Esophagus muscularis mucosa (tissue), 4 donors: Measurements from ENCODE around the gene RAB18.

Source experiments
- CTCF ChIP-seq, 3 experiments: fragments of 200-600 bp in 2 of 3; fragments of 450-650 bp in 1 of 3; sonication (generic) in 2 of 3; IDR thresholded peaks; one replicate each; pipeline ENCODE4 v1.5.1; 2017 to 2019; ENCODE audit warnings: antibody characterized with exemption in 3 of 3, mild to moderate bottlenecking in 2 of 3, moderate library complexity in 1 of 3
- EP300 ChIP-seq: sonication (generic); formaldehyde crosslinking; IDR thresholded peaks from one replicate; pipeline ENCODE4 v1.6.1; 2017; ENCODE audit warnings: antibody characterized with exemption
- POLR2A ChIP-seq: fragments of 450-650 bp; IDR thresholded peaks from one replicate; pipeline ENCODE4 v1.6.1; 2017; ENCODE audit warnings: antibody characterized with exemption, moderate library complexity, mild to moderate bottlenecking, low read depth
- POLR2AphosphoS5 ChIP-seq, 2 donors: sonication (generic); formaldehyde crosslinking; IDR thresholded peaks; one replicate each; pipeline ENCODE4 v1.6.1; 2017; ENCODE audit warnings: antibody characterized with exemption in 2 of 2

- TF ChIP-seq POLR2A (no peak), CTCF (IDR thresholded peaks at IDR 0.05) (no peak), POLR2AphosphoS5 (IDR thresholded peaks at IDR 0.05) (no peak), EP300 (no peak)
Measured at GRCh38 chr10:27568196-27569175, 64.4 kb downstream of the RAB18 start.
